ENCODE measurements around the gene ASB3.
A peak's percentile ranks its signal among the peaks of the same experiment; 100 is the strongest.

ASB3 gene

GRCh38 chr2:53635694-53636093, 151.1 kb downstream of the ASB3 start:
- H3K9me3 ChIP-seq (ENCODE audit: control insufficient read depth, insufficient read depth, low read depth, low read length): no peaks in the 10 kb centered on the region
- H3K4me3 ChIP-seq (ENCODE audit: low read depth, low read length): no peak overlapping the region
- H3K27ac ChIP-seq (ENCODE audit: extremely low read depth, low read depth, low read length): no peak overlapping the region
- H3K4me1 ChIP-seq (ENCODE audit: control insufficient read depth, insufficient read depth, low read length): 0 out of 2 replicates have a peak, but pooled peaks cover 2% of the 10 kb centered on the region
- POLR2A ChIA-PET: no interaction called here
- no peaks in the 10 kb centered on the region for H3K36me3 ChIP-seq (ENCODE audit: control insufficient read depth in 2 of 2, insufficient read depth in 1 of 2, low read length in 2 of 2)
- CTCF ChIA-PET: no interaction called here
- TF ChIP-seq ZNF704 (tag by site-specific recombination; IDR thresholded peaks at IDR 0.05) (no peak), ZNF624 (tag by site-specific recombination; IDR thresholded peaks at IDR 0.05) (no peak), ZBTB10 (tag by site-specific recombination; IDR thresholded peaks at IDR 0.05) (no peak), ZNF488 (tag by site-specific recombination; IDR thresholded peaks at IDR 0.05) (no peak), ZNF37A (tag by site-specific recombination; IDR thresholded peaks at IDR 0.05) (no peak), ZFP41 (tag by site-specific recombination; IDR thresholded peaks at IDR 0.05; ENCODE audit: borderline replicate concordance) (no peak), ZFP3 (tag by site-specific recombination; IDR thresholded peaks at IDR 0.05; ENCODE audit: low read depth) (no peak), ZNF791 (tag by site-specific recombination; IDR thresholded peaks at IDR 0.05) (no peak), ZSCAN4 (tag by site-specific recombination; IDR thresholded peaks at IDR 0.05) (no peak), SP3 (tag by site-specific recombination; IDR thresholded peaks at IDR 0.05) (no peak)

- 0 out of 2 replicates have a peak, but pooled peaks cover 2% of the 10 kb centered on the region for H3K4me1 ChIP-seq (ENCODE audit: control insufficient read depth, insufficient read depth, low read length)
- no peak for TF ChIP-seq ZNF785 (tag by site-specific recombination; IDR thresholded peaks at IDR 0.05)
- ChIA-PET POLR2A (no interaction called here), CTCF (no interaction called here)
- H3K9me3 ChIP-seq (ENCODE audit: control insufficient read depth, insufficient read depth, low read depth, low read length): no peaks in the 10 kb centered on the region
- no peak overlapping the region for H3K27ac ChIP-seq (ENCODE audit: extremely low read depth, low read depth, low read length)
- H3K4me3 ChIP-seq (ENCODE audit: low read depth, low read length): no peak overlapping the region
- H3K36me3 ChIP-seq (ENCODE audit: control insufficient read depth in 2 of 2, insufficient read depth in 1 of 2, low read length in 2 of 2): no peaks in the 10 kb centered on the region
Observed at GRCh38 chr2:53633441-53633840, 153.3 kb downstream of the ASB3 start.

GRCh38 chr2:53632714-53633113, 154.0 kb downstream of the ASB3 start:
- H3K9me3 ChIP-seq (ENCODE audit: control insufficient read depth, insufficient read depth, low read depth, low read length): no peaks in the 10 kb centered on the region
- H3K4me1 ChIP-seq (ENCODE audit: control insufficient read depth, insufficient read depth, low read length): 0 out of 2 replicates have a peak, but pooled peaks cover 2% of the 10 kb centered on the region
- ChIA-PET CTCF (interaction anchor here (0.7 kb wide), 1 partner anchor 386 kb away, joined by 3 read pairs; no protein-coding TSS in a partner anchor), POLR2A (interaction anchor here (0.5 kb wide), 1 partner anchor 145 kb away, joined by 9 read pairs; no protein-coding TSS in a partner anchor)
- no peaks in the 10 kb centered on the region for H3K36me3 ChIP-seq (ENCODE audit: control insufficient read depth in 2 of 2, insufficient read depth in 1 of 2, low read length in 2 of 2)
- H3K4me3 ChIP-seq (ENCODE audit: low read depth, low read length): no peak overlapping the region
- TF ChIP-seq ZNF280D (tag by site-specific recombination; IDR thresholded peaks at IDR 0.05) (no peak), ZBTB17 (tag by site-specific recombination; IDR thresholded peaks at IDR 0.05) (0 out of 2 replicates have a peak, but pooled peaks have one; percentile 13)
- H3K27ac ChIP-seq (ENCODE audit: extremely low read depth, low read depth, low read length): no peak overlapping the region

Measured in HEK293 (cell line).